ENCODE measurements around the gene OR2L8.
"Not testable (repeated sequence)": the region's sequence is repeated elsewhere in the genome, so short reads cannot be mapped to it uniquely, and the experiment has no call there.

The OR2L8 gene

GRCh38 chr1:247948558-247948957 is at the start of gene OR2L8:
OR2L8 (plus strand) TSS chr1:247948858; CDS start chr1:247948858, 0 bp downstream.
- no peak for DNase-seq (ENCODE audit: low read depth)

- no peak for DNase-seq (ENCODE audit: low read depth)
Observed at GRCh38 chr1:247904122-247904521, 44.5 kb upstream of the OR2L8 start.

- DNase-seq (ENCODE audit: low read depth) = no peak
Observed at GRCh38 chr1:247905181-247905580, 43.5 kb upstream of the OR2L8 start.

GRCh38 chr1:247905910-247906503 is 42.7 kb upstream of the OR2L8 start:
- DNase-seq (ENCODE audit: low read depth) = no peak

- DNase-seq (ENCODE audit: low read depth) = no peak
Observed at GRCh38 chr1:247906504-247907047, 42.1 kb upstream of the OR2L8 start.

GRCh38 chr1:247908766-247909165 is 39.9 kb upstream of the OR2L8 start:
- no peak for DNase-seq (ENCODE audit: low read depth)

- no peak for DNase-seq (ENCODE audit: low read depth)
Observed at GRCh38 chr1:247913786-247914185, 34.9 kb upstream of the OR2L8 start.

- no peak for DNase-seq (ENCODE audit: low read depth)
Observed at GRCh38 chr1:247914941-247915662, 33.6 kb upstream of the OR2L8 start.

GRCh38 chr1:247919952-247920351 is 28.7 kb upstream of the OR2L8 start, which contains the start of gene OR2T8:
OR2T8 (plus strand) TSS chr1:247920252; CDS start chr1:247921018, 766 bp downstream.
- DNase-seq (ENCODE audit: low read depth) = no peak

GRCh38 chr1:247923941-247924340 is 24.7 kb upstream of the OR2L8 start:
- no peak for DNase-seq (ENCODE audit: low read depth)

- DNase-seq (ENCODE audit: low read depth) = no peak
Observed at GRCh38 chr1:247924868-247925267, 23.8 kb upstream of the OR2L8 start, which contains the start of gene OR2AJ1. OR2AJ1 (plus strand) TSS chr1:247924889; CDS start chr1:247933769, 8,880 bp downstream.

- no peak for DNase-seq (ENCODE audit: low read depth)
Observed at GRCh38 chr1:247933989-247934388, 14.7 kb upstream of the OR2L8 start.

GRCh38 chr1:247935781-247936180 is 12.9 kb upstream of the OR2L8 start:
- no peak for DNase-seq (ENCODE audit: low read depth)

- DNase-seq (ENCODE audit: low read depth) = no peak
Observed at GRCh38 chr1:247936415-247936814, 12.2 kb upstream of the OR2L8 start.

GRCh38 chr1:247936965-247937734 is 11.5 kb upstream of the OR2L8 start:
- DNase-seq (ENCODE audit: low read depth) = not testable (repeated sequence)

GRCh38 chr1:247942624-247943023 is 6.0 kb upstream of the OR2L8 start:
- DNase-seq (ENCODE audit: low read depth) = no peak

GRCh38 chr1:247953408-247953807 is 4.8 kb downstream of the OR2L8 start:
- DNase-seq (ENCODE audit: low read depth) = no peak

GRCh38 chr1:247961791-247962190 is 13.1 kb downstream of the OR2L8 start:
- DNase-seq (ENCODE audit: low read depth) = no peak

GRCh38 chr1:247962911-247963588 is 14.4 kb downstream of the OR2L8 start:
- DNase-seq (ENCODE audit: low read depth) = no peak

- no peak for DNase-seq (ENCODE audit: low read depth)
Observed at GRCh38 chr1:247964933-247965332, 16.3 kb downstream of the OR2L8 start, which contains the start of gene OR2AK2. OR2AK2 (plus strand) TSS chr1:247965233; CDS start chr1:247965377, 144 bp downstream.

- DNase-seq (ENCODE audit: low read depth) = no peak
Observed at GRCh38 chr1:247966532-247967204, 18.0 kb downstream of the OR2L8 start.

Measured in GM04504 (cell line).